WTC11 (cell line): ENCODE results near the gene PLCL2. TPM values are rescaled to one million over a fixed set of nuclear protein-coding genes. Genes with fewer than 3 reads are reported as not detected.

ENCODE experiments used
- ATAC-seq: fragments of 200-7000 bp; cut with Tn5 transposase; 2 replicates; pipeline ENCODE4 v1.10.0; 2021; ENCODE audit warnings: mild to moderate bottlenecking, moderate library complexity
- CTCF ChIA-PET: fragments of 300-600 bp; sonication (Branson Sonifier 250); formaldehyde crosslinking; loops from one replicate; lab custom pipeline; 2021; ENCODE audit warnings: antibody characterized with exemption; lab: Charles Lee
- POLR2A ChIA-PET: fragments of 350-600 bp; sonication (Branson Sonifier 250); formaldehyde crosslinking; loops from one replicate; lab custom pipeline; 2021; ENCODE audit warnings: antibody characterized with exemption; lab: Charles Lee
- DNase-seq: peaks from one replicate; pipeline ENCODE4 v3.0.0; 2021; ENCODE audit warnings: low spot score
- H3K27ac Mint-ChIP-seq: 2 replicates; pipeline ENCODE4 v1.8.0; 2021; ENCODE audit warnings: mixed read lengths
- H3K27me3 Mint-ChIP-seq: 2 replicates; pipeline ENCODE4 v1.8.0; 2021; ENCODE audit warnings: low read depth, mild to moderate bottlenecking, moderate library complexity, mixed read lengths
- H3K36me3 Mint-ChIP-seq: 2 replicates; pipeline ENCODE4 v1.8.0; 2021; ENCODE audit warnings: mixed read lengths
- H3K4me1 Mint-ChIP-seq: 2 replicates; pipeline ENCODE4 v1.8.0; 2022; ENCODE audit warnings: mixed read lengths
- H3K4me3 Mint-ChIP-seq: 2 replicates; pipeline ENCODE4 v1.8.0; 2021; ENCODE audit warnings: mild to moderate bottlenecking, moderate library complexity, mixed read lengths
- H3K9me3 Mint-ChIP-seq: 2 replicates; pipeline ENCODE4 v1.8.0; 2021; ENCODE audit warnings: mixed read lengths
- ATF1 ChIP-seq: sonication (generic); formaldehyde crosslinking; IDR thresholded peaks from 2 replicates; pipeline ENCODE4 v1.8.1; 2023; ENCODE audit warnings: mild to moderate bottlenecking, moderate library complexity, missing genetic modification reagents
- ELF4 ChIP-seq: sonication (generic); formaldehyde crosslinking; IDR thresholded peaks from 2 replicates; pipeline ENCODE4 v1.8.1; 2022; ENCODE audit warnings: low read depth, mild to moderate bottlenecking, moderate library complexity, missing genetic modification reagents
- EMX1 ChIP-seq: fragments of 250-450 bp; sonication (Bioruptor Pico); IDR thresholded peaks from 2 replicates; pipeline ENCODE4 v1.8.0; 2021; ENCODE audit warnings: mild to moderate bottlenecking
- GABPB1 ChIP-seq: sonication (generic); formaldehyde crosslinking; IDR thresholded peaks from 2 replicates; pipeline ENCODE4 v1.8.1; 2023; ENCODE audit warnings: mild to moderate bottlenecking, missing genetic modification reagents
- NFYB ChIP-seq: sonication (generic); formaldehyde crosslinking; conservative IDR thresholded peaks from 2 replicates; pipeline ENCODE4 v1.8.0; 2022; ENCODE audit warnings: low read depth, missing genetic modification reagents
- NR2C2 ChIP-seq: sonication (generic); formaldehyde crosslinking; IDR thresholded peaks from 2 replicates; pipeline ENCODE4 v1.8.0; 2022; ENCODE audit warnings: mild to moderate bottlenecking, missing genetic modification reagents
- OVOL2 ChIP-seq: fragments of 250-450 bp; sonication (Bioruptor Pico); IDR thresholded peaks from 2 replicates; pipeline ENCODE4 v1.9.0; 2021; ENCODE audit warnings: mild to moderate bottlenecking, borderline replicate concordance
- SMAD4 ChIP-seq: sonication (generic); formaldehyde crosslinking; IDR thresholded peaks from 2 replicates; pipeline ENCODE4 v1.8.0; 2022; ENCODE audit warnings: mild to moderate bottlenecking, missing genetic modification reagents
- TEAD1 ChIP-seq: sonication (generic); formaldehyde crosslinking; IDR thresholded peaks from 2 replicates; pipeline ENCODE4 v1.8.0; 2022; ENCODE audit warnings: mild to moderate bottlenecking, missing genetic modification reagents
- ZNF317 ChIP-seq: sonication (generic); formaldehyde crosslinking; IDR thresholded peaks from 2 replicates; pipeline ENCODE4 v1.8.1; 2023; ENCODE audit warnings: low read depth, mild to moderate bottlenecking, moderate library complexity, missing genetic modification reagents, borderline replicate concordance
- ZNF423 ChIP-seq: fragments of 250-450 bp; sonication (Bioruptor Pico); IDR thresholded peaks from 2 replicates; pipeline ENCODE4 v2.1.2; 2022; ENCODE audit warnings: mild to moderate bottlenecking, moderate library complexity
- total RNA-seq: library from RNA; stranded (reverse); gene quantifications from 3 replicates; pipeline ENCODE4 v1.2.3, GENCODE V29; 2021
- TF ChIP-seq, protein P1 (sequence below): fragments of 250-450 bp; sonication (Bioruptor Pico); IDR thresholded peaks from 2 replicates; pipeline ENCODE4 v1.9.0; 2021; ENCODE audit warnings: moderate library complexity, mild to moderate bottlenecking, inconsistent platforms, borderline replicate concordance
- TF ChIP-seq, protein P2 (sequence below): fragments of 200-600 bp; IDR thresholded peaks from 2 replicates; pipeline ENCODE4 v1.8.0; 2022; ENCODE audit warnings: antibody characterized with exemption
- TF ChIP-seq, protein P3 (sequence below): sonication (generic); formaldehyde crosslinking; conservative IDR thresholded peaks from 2 replicates; pipeline ENCODE4 v1.8.1; 2022; ENCODE audit warnings: mild to moderate bottlenecking, missing genetic modification reagents
- TF ChIP-seq, protein P4 (sequence below): sonication (generic); formaldehyde crosslinking; IDR thresholded peaks from 2 replicates; pipeline ENCODE4 v1.8.1; 2023; ENCODE audit warnings: mild to moderate bottlenecking, missing genetic modification reagents, borderline replicate concordance
- TF ChIP-seq, protein P5 (sequence below): sonication (generic); formaldehyde crosslinking; IDR thresholded peaks from 2 replicates; pipeline ENCODE4 v1.8.1; 2022; ENCODE audit warnings: low read depth, missing genetic modification reagents, borderline replicate concordance
- TF ChIP-seq, protein P6 (sequence below): sonication (generic); formaldehyde crosslinking; IDR thresholded peaks from 2 replicates; pipeline ENCODE4 v1.8.0; 2023; ENCODE audit warnings: missing genetic modification reagents, mild to moderate bottlenecking, borderline replicate concordance
- TF ChIP-seq, protein P7 (sequence below): sonication (generic); formaldehyde crosslinking; IDR thresholded peaks from 2 replicates; pipeline ENCODE4 v1.8.0; 2023; ENCODE audit warnings: missing genetic modification reagents

PLCL2 gene
- total RNA-seq, 1 experiment from 2014 or later, result 11.8 TPM

DNA sequence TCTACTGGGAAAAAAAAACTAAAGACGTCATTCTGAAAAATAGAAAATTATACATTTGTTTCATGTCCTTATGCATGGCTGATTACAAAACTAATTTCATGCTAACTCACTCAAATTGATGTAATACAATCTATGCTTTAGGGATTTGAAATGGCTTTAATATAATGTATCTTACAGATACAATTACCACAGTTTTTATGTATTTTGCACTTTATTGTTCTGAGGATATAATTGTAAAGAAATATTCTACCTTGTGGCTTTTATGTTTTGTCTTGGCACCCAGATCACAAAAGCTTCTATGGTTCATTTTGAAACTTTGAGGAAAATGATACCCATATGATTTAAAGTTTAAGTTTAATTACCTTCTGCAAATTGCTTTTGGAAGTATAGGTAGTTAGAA is 122.5 kb downstream of the PLCL2 start:
- Mint-ChIP-seq H3K27me3 (peaks cover 58% of the 10 kb centered on the region), H3K4me3 (no peak overlapping the region), H3K36me3 (peaks cover 7% of the 10 kb centered on the region; the same call in 1 of the 2 replicates), H3K27ac (no peak overlapping the region), H3K9me3 (peaks cover 3% of the 10 kb centered on the region; the same call in 1 of the 2 replicates), H3K4me1 (peaks cover 11% of the 10 kb centered on the region)
- CTCF ChIA-PET, result no interaction called here
- ATAC-seq (no peak), DNase-seq (no peak)
- POLR2A ChIA-PET, result no interaction called here
- TF ChIP-seq ELF4 (CRISPR knock-in tag), result no peak

DNA sequence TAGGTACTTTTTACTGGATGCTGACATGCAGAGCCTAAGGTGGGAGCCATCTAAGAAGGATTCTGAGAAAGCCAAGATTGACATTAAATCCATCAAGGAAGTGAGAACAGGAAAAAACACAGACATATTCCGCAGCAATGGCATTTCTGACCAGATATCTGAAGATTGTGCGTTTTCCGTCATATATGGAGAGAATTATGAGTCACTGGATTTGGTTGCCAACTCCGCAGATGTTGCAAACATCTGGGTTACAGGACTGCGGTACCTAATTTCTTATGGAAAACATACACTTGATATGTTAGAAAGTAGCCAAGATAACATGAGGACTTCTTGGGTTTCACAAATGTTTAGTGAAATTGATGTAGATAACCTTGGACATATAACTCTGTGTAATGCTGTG is 125.1 kb downstream of the PLCL2 start:
- no peak for DNase-seq
- H3K4me3 Mint-ChIP-seq, result no peak overlapping the region
- POLR2A ChIA-PET, result no interaction called here
- peaks cover 13% of the 10 kb centered on the region for H3K4me1 Mint-ChIP-seq
- no peak overlapping the region for H3K27ac Mint-ChIP-seq
- H3K9me3 Mint-ChIP-seq, result no peaks in the 10 kb centered on the region
- TF ChIP-seq, protein P1, sequence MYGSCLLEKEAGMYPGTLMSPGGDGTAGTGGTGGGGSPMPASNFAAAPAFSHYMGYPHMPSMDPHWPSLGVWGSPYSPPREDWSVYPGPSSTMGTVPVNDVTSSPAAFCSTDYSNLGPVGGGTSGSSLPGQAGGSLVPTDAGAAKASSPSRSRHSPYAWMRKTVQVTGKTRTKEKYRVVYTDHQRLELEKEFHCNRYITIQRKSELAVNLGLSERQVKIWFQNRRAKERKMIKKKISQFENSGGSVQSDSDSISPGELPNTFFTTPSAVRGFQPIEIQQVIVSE (CRISPR knock-in tag), result no peak
- TF ChIP-seq TEAD1 (CRISPR knock-in tag) (no peak), ZNF317 (no peak), SMAD4 (CRISPR knock-in tag) (no peak), EMX1 (no peak), OVOL2 (CRISPR knock-in tag) (no peak), GABPB1 (CRISPR knock-in tag) (no peak), NFYB (no peak), ZNF423 (no peak), NR2C2 (CRISPR knock-in tag) (no peak), ATF1 (no peak)
- TF ChIP-seq, protein P2, sequence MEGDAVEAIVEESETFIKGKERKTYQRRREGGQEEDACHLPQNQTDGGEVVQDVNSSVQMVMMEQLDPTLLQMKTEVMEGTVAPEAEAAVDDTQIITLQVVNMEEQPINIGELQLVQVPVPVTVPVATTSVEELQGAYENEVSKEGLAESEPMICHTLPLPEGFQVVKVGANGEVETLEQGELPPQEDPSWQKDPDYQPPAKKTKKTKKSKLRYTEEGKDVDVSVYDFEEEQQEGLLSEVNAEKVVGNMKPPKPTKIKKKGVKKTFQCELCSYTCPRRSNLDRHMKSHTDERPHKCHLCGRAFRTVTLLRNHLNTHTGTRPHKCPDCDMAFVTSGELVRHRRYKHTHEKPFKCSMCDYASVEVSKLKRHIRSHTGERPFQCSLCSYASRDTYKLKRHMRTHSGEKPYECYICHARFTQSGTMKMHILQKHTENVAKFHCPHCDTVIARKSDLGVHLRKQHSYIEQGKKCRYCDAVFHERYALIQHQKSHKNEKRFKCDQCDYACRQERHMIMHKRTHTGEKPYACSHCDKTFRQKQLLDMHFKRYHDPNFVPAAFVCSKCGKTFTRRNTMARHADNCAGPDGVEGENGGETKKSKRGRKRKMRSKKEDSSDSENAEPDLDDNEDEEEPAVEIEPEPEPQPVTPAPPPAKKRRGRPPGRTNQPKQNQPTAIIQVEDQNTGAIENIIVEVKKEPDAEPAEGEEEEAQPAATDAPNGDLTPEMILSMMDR, result no peak
- TF ChIP-seq, protein P3, sequence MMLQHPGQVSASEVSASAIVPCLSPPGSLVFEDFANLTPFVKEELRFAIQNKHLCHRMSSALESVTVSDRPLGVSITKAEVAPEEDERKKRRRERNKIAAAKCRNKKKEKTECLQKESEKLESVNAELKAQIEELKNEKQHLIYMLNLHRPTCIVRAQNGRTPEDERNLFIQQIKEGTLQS (CRISPR knock-in tag), result no peak
- TF ChIP-seq, protein P4, sequence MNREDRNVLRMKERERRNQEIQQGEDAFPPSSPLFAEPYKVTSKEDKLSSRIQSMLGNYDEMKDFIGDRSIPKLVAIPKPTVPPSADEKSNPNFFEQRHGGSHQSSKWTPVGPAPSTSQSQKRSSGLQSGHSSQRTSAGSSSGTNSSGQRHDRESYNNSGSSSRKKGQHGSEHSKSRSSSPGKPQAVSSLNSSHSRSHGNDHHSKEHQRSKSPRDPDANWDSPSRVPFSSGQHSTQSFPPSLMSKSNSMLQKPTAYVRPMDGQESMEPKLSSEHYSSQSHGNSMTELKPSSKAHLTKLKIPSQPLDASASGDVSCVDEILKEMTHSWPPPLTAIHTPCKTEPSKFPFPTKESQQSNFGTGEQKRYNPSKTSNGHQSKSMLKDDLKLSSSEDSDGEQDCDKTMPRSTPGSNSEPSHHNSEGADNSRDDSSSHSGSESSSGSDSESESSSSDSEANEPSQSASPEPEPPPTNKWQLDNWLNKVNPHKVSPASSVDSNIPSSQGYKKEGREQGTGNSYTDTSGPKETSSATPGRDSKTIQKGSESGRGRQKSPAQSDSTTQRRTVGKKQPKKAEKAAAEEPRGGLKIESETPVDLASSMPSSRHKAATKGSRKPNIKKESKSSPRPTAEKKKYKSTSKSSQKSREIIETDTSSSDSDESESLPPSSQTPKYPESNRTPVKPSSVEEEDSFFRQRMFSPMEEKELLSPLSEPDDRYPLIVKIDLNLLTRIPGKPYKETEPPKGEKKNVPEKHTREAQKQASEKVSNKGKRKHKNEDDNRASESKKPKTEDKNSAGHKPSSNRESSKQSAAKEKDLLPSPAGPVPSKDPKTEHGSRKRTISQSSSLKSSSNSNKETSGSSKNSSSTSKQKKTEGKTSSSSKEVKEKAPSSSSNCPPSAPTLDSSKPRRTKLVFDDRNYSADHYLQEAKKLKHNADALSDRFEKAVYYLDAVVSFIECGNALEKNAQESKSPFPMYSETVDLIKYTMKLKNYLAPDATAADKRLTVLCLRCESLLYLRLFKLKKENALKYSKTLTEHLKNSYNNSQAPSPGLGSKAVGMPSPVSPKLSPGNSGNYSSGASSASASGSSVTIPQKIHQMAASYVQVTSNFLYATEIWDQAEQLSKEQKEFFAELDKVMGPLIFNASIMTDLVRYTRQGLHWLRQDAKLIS (CRISPR knock-in tag), result no peak
- TF ChIP-seq, protein P5, sequence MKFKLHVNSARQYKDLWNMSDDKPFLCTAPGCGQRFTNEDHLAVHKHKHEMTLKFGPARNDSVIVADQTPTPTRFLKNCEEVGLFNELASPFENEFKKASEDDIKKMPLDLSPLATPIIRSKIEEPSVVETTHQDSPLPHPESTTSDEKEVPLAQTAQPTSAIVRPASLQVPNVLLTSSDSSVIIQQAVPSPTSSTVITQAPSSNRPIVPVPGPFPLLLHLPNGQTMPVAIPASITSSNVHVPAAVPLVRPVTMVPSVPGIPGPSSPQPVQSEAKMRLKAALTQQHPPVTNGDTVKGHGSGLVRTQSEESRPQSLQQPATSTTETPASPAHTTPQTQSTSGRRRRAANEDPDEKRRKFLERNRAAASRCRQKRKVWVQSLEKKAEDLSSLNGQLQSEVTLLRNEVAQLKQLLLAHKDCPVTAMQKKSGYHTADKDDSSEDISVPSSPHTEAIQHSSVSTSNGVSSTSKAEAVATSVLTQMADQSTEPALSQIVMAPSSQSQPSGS (CRISPR knock-in tag), result no peak
- TF ChIP-seq, protein P6, sequence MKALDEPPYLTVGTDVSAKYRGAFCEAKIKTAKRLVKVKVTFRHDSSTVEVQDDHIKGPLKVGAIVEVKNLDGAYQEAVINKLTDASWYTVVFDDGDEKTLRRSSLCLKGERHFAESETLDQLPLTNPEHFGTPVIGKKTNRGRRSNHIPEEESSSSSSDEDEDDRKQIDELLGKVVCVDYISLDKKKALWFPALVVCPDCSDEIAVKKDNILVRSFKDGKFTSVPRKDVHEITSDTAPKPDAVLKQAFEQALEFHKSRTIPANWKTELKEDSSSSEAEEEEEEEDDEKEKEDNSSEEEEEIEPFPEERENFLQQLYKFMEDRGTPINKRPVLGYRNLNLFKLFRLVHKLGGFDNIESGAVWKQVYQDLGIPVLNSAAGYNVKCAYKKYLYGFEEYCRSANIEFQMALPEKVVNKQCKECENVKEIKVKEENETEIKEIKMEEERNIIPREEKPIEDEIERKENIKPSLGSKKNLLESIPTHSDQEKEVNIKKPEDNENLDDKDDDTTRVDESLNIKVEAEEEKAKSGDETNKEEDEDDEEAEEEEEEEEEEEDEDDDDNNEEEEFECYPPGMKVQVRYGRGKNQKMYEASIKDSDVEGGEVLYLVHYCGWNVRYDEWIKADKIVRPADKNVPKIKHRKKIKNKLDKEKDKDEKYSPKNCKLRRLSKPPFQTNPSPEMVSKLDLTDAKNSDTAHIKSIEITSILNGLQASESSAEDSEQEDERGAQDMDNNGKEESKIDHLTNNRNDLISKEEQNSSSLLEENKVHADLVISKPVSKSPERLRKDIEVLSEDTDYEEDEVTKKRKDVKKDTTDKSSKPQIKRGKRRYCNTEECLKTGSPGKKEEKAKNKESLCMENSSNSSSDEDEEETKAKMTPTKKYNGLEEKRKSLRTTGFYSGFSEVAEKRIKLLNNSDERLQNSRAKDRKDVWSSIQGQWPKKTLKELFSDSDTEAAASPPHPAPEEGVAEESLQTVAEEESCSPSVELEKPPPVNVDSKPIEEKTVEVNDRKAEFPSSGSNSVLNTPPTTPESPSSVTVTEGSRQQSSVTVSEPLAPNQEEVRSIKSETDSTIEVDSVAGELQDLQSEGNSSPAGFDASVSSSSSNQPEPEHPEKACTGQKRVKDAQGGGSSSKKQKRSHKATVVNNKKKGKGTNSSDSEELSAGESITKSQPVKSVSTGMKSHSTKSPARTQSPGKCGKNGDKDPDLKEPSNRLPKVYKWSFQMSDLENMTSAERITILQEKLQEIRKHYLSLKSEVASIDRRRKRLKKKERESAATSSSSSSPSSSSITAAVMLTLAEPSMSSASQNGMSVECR, result no peak
- TF ChIP-seq, protein P7, sequence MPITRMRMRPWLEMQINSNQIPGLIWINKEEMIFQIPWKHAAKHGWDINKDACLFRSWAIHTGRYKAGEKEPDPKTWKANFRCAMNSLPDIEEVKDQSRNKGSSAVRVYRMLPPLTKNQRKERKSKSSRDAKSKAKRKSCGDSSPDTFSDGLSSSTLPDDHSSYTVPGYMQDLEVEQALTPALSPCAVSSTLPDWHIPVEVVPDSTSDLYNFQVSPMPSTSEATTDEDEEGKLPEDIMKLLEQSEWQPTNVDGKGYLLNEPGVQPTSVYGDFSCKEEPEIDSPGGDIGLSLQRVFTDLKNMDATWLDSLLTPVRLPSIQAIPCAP (CRISPR knock-in tag), result no peak
- CTCF ChIA-PET, result no interaction called here
- H3K36me3 Mint-ChIP-seq, result 0 out of 2 replicates have a peak, but pooled peaks cover 5% of the 10 kb centered on the region
- peaks cover 32% of the 10 kb centered on the region for H3K27me3 Mint-ChIP-seq
- no peak for ATAC-seq
